ENCODE data around the gene NLRC4. TPM values are rescaled to one million over a fixed set of nuclear protein-coding genes. Genes with fewer than 3 reads are reported as not detected.

NLRC4 gene
- total and polyA plus RNA-seq, 7 donors: 0.16 to 0.75 (median 0.30) TPM

DNA sequence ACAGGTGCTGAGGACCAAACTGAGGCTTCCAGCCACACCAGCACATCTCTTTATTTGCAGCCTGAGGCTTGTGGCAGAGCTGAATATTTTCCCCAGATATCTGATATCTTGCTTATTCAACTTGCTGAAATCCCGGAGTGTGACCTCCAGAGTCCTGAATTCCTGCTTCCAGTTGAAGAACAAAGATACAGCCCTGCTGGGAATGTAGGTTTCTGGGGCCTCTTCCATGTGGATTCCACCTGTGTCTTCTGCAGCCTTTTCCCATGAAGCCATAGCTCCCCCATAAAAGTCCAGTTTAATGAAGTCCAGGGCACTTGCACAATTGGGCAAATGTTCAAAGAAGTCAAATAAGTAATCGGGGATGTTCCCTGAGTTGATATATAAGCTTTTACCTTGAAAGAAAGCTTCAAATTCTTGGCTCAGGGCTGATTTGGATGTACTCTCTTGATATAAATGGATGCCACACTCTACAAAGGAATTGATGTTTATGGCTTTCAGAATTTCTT is 14.9 kb downstream of the NLRC4 start:
- WGBS, 3 donors: 29 to 53% (median 39%) methylated on average over 2 of the region's 2 CpGs
- TF ChIP-seq, protein P1, sequence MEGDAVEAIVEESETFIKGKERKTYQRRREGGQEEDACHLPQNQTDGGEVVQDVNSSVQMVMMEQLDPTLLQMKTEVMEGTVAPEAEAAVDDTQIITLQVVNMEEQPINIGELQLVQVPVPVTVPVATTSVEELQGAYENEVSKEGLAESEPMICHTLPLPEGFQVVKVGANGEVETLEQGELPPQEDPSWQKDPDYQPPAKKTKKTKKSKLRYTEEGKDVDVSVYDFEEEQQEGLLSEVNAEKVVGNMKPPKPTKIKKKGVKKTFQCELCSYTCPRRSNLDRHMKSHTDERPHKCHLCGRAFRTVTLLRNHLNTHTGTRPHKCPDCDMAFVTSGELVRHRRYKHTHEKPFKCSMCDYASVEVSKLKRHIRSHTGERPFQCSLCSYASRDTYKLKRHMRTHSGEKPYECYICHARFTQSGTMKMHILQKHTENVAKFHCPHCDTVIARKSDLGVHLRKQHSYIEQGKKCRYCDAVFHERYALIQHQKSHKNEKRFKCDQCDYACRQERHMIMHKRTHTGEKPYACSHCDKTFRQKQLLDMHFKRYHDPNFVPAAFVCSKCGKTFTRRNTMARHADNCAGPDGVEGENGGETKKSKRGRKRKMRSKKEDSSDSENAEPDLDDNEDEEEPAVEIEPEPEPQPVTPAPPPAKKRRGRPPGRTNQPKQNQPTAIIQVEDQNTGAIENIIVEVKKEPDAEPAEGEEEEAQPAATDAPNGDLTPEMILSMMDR (IDR thresholded peaks at IDR 0.05): no peak
- Histone ChIP-seq H3K4me3 (no peak overlapping the region), H3K27me3 (ENCODE audit: insufficient read depth in 3 of 3, low read length in 2 of 3) (no peaks in the 10 kb centered on the region), H3K27ac (no peak overlapping the region), H3K9me3 (no peaks in the 10 kb centered on the region), H3K4me1 (no peaks in the 10 kb centered on the region), H3K36me3 (ENCODE audit: insufficient read depth in 1 of 2, low read depth in 1 of 2) (no peaks in the 10 kb centered on the region)
- ATAC-seq: no peak
- intact Hi-C loops (cut with DNase I): no loop called here
- no peak for DNase-seq

DNA sequence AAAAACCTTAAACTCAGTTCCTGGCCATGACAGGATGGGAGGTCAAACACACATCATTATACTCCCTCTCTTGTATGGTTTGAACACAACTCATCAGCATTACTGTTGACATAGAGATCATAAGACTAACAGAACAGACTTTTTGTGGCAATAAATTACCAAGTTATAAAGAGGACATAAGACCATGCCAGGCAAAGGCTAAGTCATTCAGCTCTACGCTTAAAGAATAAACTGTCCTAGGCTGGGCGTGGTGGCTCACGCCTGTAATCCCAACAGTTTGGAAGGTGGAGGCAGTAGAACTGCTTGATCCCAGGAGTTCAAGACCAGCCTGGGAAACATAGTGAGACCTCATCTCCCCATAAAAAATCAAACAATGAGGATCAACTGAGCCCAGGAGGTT is 16.4 kb downstream of the NLRC4 start:
- no peak for ATAC-seq
- WGBS, 3 donors: 92 to 99% (median 93%) methylated on average over 3 of the region's 3 CpGs

DNA sequence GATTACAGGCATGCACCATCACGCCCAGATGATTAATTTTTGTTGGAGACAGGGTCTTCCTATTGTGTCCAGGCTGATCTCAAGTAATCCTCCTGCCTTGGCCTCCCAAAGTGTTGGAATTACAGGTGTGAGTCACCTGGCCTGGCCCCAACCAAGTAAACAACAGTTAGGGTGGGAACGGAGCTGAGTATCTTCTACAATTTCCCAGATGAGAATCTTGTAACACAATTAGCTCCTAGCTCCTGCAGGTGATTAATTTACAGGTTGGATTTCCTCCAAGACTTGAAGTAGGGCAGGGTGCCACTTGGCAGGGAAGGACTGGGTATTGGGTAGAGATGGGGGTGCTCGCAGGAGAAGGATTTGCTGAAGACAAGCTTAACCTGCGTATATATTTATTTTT is 17.8 kb downstream of the NLRC4 start:
- intact Hi-C loops (cut with DNase I): no loop called here

More for the DNA sequence above, 16.4 kb downstream of the NLRC4 start:
- Histone ChIP-seq H3K36me3 (ENCODE audit: insufficient read depth in 1 of 2, low read depth in 1 of 2) (no peaks in the 10 kb centered on the region), H3K27ac (no peak overlapping the region), H3K9me3 (no peaks in the 10 kb centered on the region), H3K4me3 (no peak overlapping the region), H3K27me3 (ENCODE audit: insufficient read depth in 3 of 3, low read length in 2 of 3) (no peaks in the 10 kb centered on the region), H3K4me1 (no peaks in the 10 kb centered on the region)
- intact Hi-C loops (cut with DNase I): no loop called here
- no peak for DNase-seq
- TF ChIP-seq, protein P1 (IDR thresholded peaks at IDR 0.05): no peak

DNA sequence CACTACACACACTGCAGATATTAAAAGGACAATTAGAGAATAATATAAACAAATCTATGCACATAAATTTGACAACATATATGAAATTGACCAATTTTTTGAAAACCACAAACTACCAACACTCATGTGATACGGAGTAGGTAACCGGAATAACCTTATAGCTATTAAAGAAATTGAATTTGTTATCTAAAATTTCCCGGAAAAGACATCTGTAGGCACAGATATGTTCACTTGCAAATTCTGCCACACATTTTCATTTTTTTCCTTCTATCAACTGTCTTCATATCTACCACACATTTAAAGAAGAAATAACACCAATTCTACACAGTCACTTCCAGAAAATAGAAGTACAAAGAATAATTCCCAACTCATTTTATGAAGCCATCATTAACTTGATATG is 22.4 kb downstream of the NLRC4 start:
- Histone ChIP-seq H3K27ac (no peak overlapping the region), H3K27me3 (ENCODE audit: insufficient read depth in 3 of 3, low read length in 2 of 3) (no peaks in the 10 kb centered on the region), H3K36me3 (ENCODE audit: insufficient read depth in 1 of 2, low read depth in 1 of 2) (peaks cover 0 to 18% of the 10 kb centered on the region in 2 donors), H3K9me3 (no peaks in the 10 kb centered on the region), H3K4me3 (no peak overlapping the region), H3K4me1 (no peaks in the 10 kb centered on the region)
- ATAC-seq: no peak
- no peak for DNase-seq
- TF ChIP-seq, protein P1 (IDR thresholded peaks at IDR 0.05): no peak
- intact Hi-C loops (cut with DNase I): no loop called here
- WGBS, 3 donors: 94 to 97% (median 95%) methylated on average over 3 of the region's 3 CpGs

More for the DNA sequence above, 17.8 kb downstream of the NLRC4 start:
- no peaks in the 10 kb centered on the region for H3K27me3 ChIP-seq (ENCODE audit: insufficient read depth in 3 of 3, low read length in 2 of 3)
- H3K9me3 ChIP-seq: no peaks in the 10 kb centered on the region
- no peak for DNase-seq
- H3K4me3 ChIP-seq: no peak overlapping the region
- no peak overlapping the region for H3K27ac ChIP-seq
- TF ChIP-seq, protein P1 (IDR thresholded peaks at IDR 0.05): no peak
- H3K4me1 ChIP-seq: no peaks in the 10 kb centered on the region
- no peak for ATAC-seq
- 70 to 75% (median 73%) methylated on average over 4 of the region's 4 CpGs for WGBS, 3 donors
- H3K36me3 ChIP-seq (ENCODE audit: insufficient read depth in 1 of 2, low read depth in 1 of 2): no peaks in the 10 kb centered on the region

DNA sequence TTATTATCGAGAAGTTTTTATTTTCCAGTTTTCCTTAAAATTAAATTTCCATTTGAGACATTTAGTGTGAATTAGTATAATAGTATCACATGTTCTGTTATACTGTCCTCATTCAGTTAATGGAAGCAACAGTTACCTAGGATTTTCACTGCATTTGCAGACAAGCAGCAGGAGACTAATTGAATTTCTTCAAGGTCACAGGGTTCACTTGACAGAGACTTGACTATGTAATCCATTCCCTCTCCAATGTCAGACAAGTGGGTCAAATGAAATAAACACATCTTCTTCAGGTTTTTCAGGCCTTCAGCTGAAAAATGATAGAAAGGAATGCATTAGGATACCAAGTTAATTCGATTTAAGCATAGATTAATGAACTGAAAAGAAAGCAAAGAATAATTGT is 26.7 kb downstream of the NLRC4 start:
- no peak for ATAC-seq
- Histone ChIP-seq H3K9me3 (no peaks in the 10 kb centered on the region), H3K4me3 (no peak overlapping the region), H3K27ac (no peak overlapping the region), H3K4me1 (no peaks in the 10 kb centered on the region), H3K36me3 (ENCODE audit: insufficient read depth in 1 of 2, low read depth in 1 of 2) (peaks cover 0 to 50% of the 10 kb centered on the region in 2 donors), H3K27me3 (ENCODE audit: insufficient read depth in 3 of 3, low read length in 2 of 3) (no peaks in the 10 kb centered on the region)
- DNase-seq: no peak
- intact Hi-C loops (cut with DNase I): no loop called here
- WGBS, 3 donors: 88 to 96% (median 90%) methylated on average over 2 of the region's 2 CpGs
- TF ChIP-seq, protein P1 (IDR thresholded peaks at IDR 0.05): no peak

Data from psoas muscle (tissue), 8 donors.